Mucosa of stomach (tissue), 1 donor: Measurements from ENCODE around the gene FZD4.
A peak's percentile ranks its signal among the peaks of the same experiment; 100 is the strongest.
"Not testable (repeated sequence)": the region's sequence is repeated elsewhere in the genome, so short reads cannot be mapped to it uniquely, and the experiment has no call there.

ENCODE experiments used
- H3K27me3 ChIP-seq: one replicate; pipeline ENCODE4 v1.7.0; 2013; ENCODE audit warnings: mild to moderate bottlenecking, low read length; ENCODE audit not compliant: control insufficient read depth, insufficient read depth
- H3K36me3 ChIP-seq: one replicate; pipeline ENCODE4 v1.7.0; 2013; ENCODE audit warnings: low read length; ENCODE audit not compliant: control insufficient read depth, insufficient read depth
- H3K4me1 ChIP-seq: one replicate; pipeline ENCODE4 v1.7.0; 2013; ENCODE audit warnings: mild to moderate bottlenecking, low read length; ENCODE audit not compliant: control insufficient read depth, insufficient read depth
- H3K4me3 ChIP-seq: one replicate; pipeline ENCODE4 v1.7.0; 2013; ENCODE audit warnings: low read length
- H3K9ac ChIP-seq: one replicate; pipeline ENCODE4 v1.7.0; 2013; ENCODE audit warnings: mild to moderate bottlenecking, low read length, moderate library complexity
- H3K9me3 ChIP-seq: one replicate; pipeline ENCODE4 v1.7.0; 2013; ENCODE audit warnings: mild to moderate bottlenecking, low read length, moderate library complexity; ENCODE audit not compliant: control insufficient read depth
- donor health status: Pancreatic carcinoma.

The FZD4 gene

DNA sequence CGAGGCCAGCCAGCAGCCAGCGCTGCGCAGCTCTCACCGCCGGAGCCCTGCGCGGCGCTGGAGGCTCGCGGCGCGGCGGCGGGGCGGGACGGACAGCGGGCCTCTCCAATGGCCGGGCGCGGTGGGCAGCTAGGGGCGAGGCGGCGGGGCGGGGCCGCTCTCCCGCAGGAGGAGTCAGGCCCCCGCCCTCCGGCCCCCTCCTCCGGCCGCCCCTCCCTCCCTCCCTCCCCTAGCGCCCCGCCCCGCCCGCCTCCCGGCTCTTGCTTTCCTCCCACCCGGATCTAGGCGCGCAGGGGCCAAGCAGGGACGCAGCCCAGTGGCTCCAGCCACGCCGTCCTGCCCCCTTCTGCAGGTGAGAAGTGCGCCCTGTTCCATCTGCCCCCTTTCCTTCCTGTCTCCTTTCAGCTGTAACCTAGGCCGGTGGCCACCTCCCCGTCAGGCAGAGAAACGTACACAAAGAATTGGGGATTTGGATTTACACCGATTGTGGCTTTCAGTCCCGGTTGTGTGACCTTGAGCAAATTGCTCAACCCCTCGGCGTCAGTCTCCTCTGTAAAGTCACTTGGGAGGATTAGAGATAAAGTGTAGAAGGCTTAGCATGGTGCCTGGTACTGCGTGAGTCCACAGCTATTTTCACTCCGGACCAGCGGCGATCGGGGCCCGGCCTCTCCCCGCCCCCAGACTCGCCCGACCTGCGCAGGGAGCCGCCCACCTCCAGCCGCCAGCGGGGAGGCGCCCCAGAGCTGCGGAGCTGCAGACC lies at the start of gene FZD4:
Gene FZD4, minus strand, starts transcription at position 35 of the 760 bp plus-strand sequence. CDS start 310 bp downstream, outside the sequence.
- H3K9me3 ChIP-seq = no peaks in the 10 kb centered on the region
- H3K4me1 ChIP-seq = peaks cover 9% of the 10 kb centered on the region
- H3K9ac ChIP-seq = peak within 1 kb of the TSS; percentile 71
- peak within 1 kb of the TSS; percentile 60 for H3K4me3 ChIP-seq
- no peaks in the 10 kb centered on the region for H3K36me3 ChIP-seq
- H3K27me3 ChIP-seq = no peaks in the 10 kb centered on the region

DNA sequence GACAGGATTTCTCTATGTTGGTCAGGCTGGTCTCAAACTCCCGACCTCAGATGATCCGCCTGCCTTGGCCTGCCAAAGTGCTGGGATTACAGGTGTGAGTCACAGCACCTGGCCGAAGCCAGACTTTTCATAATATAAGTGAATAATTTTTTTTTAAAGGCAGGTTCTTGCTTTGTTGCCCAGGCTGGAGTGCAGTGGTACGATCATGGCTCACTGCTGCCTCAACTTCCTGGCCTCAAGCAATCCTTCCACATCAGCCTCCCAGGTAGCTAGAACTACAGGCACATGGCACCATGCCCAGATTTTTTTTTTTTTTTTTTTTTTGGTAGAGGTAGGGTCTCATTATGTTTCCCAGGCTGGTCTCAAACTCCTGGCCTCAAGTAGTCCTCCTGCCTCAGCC lies 49.1 kb upstream of the FZD4 start:
- not testable (repeated sequence) for H3K27me3 ChIP-seq, H3K9ac ChIP-seq, H3K4me1 ChIP-seq, H3K9me3 ChIP-seq, H3K36me3 ChIP-seq, H3K4me3 ChIP-seq

DNA sequence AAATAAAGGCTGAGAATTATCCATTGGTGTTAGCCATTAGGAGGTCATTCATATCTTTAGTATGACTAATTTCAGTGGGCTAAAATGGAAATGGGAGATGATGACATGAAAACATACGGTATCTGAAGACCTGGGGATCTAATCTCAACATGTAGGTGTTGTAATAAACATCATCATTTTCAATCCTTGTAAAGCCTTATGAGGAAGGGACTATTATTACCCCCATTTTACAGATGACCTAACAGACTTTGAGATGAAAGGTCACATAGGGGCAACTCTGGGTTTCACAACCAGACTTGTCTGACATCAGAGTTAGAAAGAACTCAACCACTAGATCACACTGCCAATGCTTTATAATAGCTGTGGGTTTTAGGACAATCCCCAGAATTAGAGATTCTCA lies 47.7 kb upstream of the FZD4 start:
- Histone ChIP-seq H3K4me3 (no peak overlapping the region), H3K36me3 (no peaks in the 10 kb centered on the region), H3K4me1 (peaks cover 6% of the 10 kb centered on the region), H3K9ac (no peak overlapping the region), H3K9me3 (no peaks in the 10 kb centered on the region), H3K27me3 (no peaks in the 10 kb centered on the region)

DNA sequence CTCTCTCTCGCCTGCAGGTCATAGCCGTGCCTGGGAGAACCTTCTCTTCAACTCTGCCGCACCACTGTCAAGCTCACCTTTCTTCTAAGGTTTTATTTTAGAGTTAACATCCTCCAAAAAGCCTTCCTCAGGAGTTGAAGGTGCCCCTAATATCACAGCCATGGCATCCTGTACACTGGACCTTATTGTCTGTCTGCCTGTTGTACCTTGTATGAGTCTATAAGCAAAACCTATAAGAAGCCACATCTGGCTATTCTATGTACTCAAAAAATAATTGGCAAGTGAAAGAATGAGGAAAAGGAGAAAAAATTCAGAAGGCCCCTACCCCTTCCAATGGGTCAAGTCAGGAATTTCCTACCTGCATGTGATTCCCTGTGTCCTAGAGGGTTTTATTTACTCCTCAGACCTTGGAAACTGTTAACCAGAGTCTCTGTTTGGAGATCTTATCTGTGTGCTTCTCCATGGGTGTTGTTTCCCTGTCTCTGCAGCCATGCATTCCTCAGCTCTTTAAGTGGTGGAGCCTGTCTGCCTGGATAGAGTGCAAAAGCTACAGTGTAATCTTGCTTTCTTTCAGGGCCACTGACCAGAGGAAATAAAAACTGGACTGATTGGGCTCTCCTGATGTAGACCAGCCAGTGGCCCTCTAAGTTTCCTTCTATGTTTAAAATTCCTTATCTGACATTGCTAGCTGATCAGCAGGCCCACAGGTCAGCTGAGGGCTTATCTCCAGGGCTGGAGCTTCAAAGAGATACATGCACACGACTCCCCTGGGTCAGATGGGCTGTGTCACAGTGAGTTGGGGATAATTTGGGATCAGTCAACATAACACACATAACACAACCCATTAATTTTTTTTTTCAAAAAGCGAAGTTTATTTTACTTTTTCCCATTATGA lies 44.9 kb upstream of the FZD4 start:
- no peaks in the 10 kb centered on the region for H3K27me3 ChIP-seq
- no peaks in the 10 kb centered on the region for H3K36me3 ChIP-seq
- H3K9me3 ChIP-seq = no peaks in the 10 kb centered on the region
- H3K9ac ChIP-seq = no peak overlapping the region
- no peak overlapping the region for H3K4me3 ChIP-seq
- peaks cover 6% of the 10 kb centered on the region for H3K4me1 ChIP-seq

DNA sequence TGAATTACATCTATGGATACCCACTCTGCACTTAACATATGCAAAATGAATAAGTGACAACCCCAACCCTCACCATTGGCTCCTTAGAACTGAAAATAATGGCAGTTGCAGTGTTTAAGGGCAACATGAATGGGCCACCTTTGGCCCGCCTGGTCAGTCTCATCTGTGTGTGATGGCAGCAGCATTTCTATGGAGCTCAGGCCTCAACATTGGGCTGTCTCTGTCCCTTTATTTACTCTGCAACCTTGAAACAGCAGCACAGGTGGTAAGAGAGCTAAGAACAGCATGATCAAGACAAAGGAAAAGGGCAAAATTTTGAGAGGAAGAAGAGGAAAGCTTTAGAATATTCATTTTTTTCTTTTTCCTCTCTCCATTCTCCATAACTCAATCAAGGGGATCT lies 44.2 kb upstream of the FZD4 start:
- no peaks in the 10 kb centered on the region for H3K27me3 ChIP-seq
- H3K9me3 ChIP-seq = no peaks in the 10 kb centered on the region
- H3K4me1 ChIP-seq = peaks cover 6% of the 10 kb centered on the region
- no peak overlapping the region for H3K9ac ChIP-seq
- no peaks in the 10 kb centered on the region for H3K36me3 ChIP-seq
- H3K4me3 ChIP-seq = no peak overlapping the region

DNA sequence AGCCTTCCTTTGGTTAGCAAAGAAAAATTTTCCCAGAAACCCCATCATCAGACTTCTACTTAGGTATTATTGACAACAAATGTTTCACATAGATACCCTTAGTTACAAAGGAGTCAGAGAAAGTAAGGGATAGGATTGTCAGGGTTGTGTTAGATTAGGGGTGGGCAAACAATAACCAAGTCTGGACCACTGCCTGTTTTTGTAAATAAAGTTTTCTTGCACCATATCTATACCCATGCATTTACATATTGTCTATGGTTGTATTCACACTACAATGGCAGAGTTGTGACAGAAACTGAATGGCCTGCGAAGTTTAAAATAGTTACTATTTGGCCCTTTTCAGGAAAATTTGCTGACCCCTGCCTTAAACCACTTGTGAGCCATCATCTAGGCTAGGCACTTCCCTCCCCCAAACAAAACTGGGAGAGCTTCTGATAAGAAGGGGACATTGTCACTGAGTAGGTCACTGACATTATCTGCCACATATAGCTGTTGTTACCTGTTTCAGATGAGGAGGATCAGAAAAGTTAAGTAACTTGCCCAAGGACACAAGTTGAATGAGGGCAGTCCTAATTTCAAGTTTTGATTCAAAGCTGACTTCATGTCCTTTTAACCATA lies 41.9 kb upstream of the FZD4 start:
- Histone ChIP-seq H3K9ac (no peak overlapping the region), H3K4me1 (peaks cover 6% of the 10 kb centered on the region), H3K36me3 (no peaks in the 10 kb centered on the region), H3K27me3 (no peaks in the 10 kb centered on the region), H3K4me3 (no peak overlapping the region), H3K9me3 (no peaks in the 10 kb centered on the region)

DNA sequence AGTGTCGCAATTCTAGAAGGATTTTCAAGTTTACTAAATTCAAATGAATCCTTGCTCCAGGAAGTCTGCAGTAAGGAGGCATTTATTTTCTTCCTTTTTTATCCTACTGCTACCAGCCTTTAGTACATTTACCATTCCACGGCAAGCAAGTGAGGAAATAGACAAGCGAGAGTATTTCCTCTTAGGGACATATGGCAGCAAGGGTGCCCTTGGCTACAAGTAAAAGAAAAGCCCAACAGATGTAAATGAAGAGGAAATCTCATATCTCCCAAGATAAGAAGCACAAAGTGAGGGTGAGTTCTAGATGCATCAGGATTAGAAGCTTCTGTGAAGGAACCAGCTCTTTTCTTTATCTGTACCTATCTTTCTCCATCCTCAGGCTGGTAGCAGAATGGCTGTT lies 37.8 kb upstream of the FZD4 start:
- no peaks in the 10 kb centered on the region for H3K9me3 ChIP-seq
- no peak overlapping the region for H3K4me3 ChIP-seq
- no peaks in the 10 kb centered on the region for H3K36me3 ChIP-seq
- no peak overlapping the region for H3K9ac ChIP-seq
- H3K4me1 ChIP-seq = no peaks in the 10 kb centered on the region
- no peaks in the 10 kb centered on the region for H3K27me3 ChIP-seq

DNA sequence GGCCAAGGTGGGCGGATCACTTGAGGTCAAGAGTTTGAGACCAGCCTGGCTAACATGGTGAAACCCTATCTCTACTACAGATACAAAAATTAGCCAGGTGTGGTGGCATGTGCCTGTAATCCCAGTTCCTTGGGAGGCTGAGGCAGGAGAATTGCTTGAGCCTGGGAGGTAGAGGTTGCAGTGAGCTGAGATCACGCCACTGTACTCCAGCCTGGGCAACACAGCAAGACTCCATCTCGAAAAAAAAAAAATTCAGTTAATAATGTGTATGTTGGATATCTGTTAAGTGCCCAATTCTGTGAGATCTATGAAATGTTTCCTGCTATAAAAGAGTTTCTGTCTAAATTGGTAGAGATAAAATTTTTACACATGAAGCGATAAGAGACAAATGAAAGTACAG lies 37.1 kb upstream of the FZD4 start:
- H3K4me1 ChIP-seq, H3K9me3 ChIP-seq, H3K4me3 ChIP-seq, H3K27me3 ChIP-seq, H3K9ac ChIP-seq, H3K36me3 ChIP-seq: not testable (repeated sequence)

DNA sequence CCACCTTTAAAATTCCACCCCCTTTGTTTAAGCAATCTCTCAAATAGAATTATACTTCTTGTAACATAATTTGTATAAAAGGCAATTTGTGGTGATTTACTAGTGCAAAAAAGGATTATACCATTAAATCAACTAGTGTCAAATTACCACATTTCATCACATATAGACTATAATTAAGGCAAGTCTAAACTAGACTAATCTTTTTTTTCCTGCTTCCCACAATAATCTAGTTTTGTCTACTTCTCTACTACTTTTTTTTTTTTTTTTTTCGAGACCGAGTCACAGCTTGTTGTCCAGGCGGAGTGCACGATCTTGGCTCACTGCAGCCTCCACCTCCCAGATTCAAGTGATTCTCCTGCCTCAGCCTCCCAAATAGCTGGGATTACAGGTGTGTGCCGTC lies 36.1 kb upstream of the FZD4 start:
- Histone ChIP-seq H3K4me3 (no peak overlapping the region), H3K27me3 (no peaks in the 10 kb centered on the region), H3K4me1 (no peaks in the 10 kb centered on the region), H3K36me3 (no peaks in the 10 kb centered on the region), H3K9ac (no peak overlapping the region), H3K9me3 (no peaks in the 10 kb centered on the region)

DNA sequence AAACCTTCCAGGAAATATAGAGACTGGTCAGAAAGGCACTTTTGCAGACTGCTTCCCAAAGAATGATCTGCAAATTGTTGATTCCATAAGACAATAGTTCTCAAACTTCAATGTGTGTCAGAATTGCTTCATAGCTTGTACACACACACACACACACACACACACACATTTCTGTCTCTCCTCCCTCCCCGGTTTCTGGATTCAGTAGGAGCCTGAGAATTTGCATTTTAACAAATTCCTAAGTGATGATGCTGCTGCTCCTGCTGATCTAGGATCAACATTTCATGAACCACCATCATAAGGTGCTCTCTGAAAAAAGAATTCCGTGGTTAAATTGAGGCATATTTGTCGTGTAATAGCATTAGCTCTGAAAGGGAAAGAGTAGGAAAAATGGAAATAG lies 35.3 kb upstream of the FZD4 start:
- Histone ChIP-seq H3K36me3 (no peaks in the 10 kb centered on the region), H3K4me1 (no peaks in the 10 kb centered on the region), H3K4me3 (no peak overlapping the region), H3K9me3 (no peaks in the 10 kb centered on the region), H3K27me3 (no peaks in the 10 kb centered on the region), H3K9ac (no peak overlapping the region)

DNA sequence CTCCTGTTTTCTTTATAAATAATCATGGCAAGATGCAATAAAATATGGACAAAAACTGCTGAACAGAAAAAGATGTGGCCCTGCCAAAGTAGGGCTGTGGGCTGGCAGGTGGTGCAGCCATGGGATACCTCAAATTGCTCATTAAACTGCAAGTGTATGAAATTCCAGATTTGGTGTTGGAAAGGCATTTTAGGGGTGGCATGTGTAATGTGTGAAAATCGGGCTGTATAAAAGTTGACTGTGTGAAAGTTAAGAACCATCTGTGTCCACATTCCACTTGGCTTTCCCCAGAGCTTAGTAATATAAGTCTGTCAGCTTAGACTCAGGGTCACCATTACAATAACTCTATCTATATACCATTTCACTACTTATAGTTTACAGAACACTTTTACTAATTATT lies 34.8 kb upstream of the FZD4 start:
- H3K9me3 ChIP-seq = no peaks in the 10 kb centered on the region
- no peaks in the 10 kb centered on the region for H3K36me3 ChIP-seq
- H3K4me1 ChIP-seq = no peaks in the 10 kb centered on the region
- no peak overlapping the region for H3K9ac ChIP-seq
- no peak overlapping the region for H3K4me3 ChIP-seq
- H3K27me3 ChIP-seq = no peaks in the 10 kb centered on the region

DNA sequence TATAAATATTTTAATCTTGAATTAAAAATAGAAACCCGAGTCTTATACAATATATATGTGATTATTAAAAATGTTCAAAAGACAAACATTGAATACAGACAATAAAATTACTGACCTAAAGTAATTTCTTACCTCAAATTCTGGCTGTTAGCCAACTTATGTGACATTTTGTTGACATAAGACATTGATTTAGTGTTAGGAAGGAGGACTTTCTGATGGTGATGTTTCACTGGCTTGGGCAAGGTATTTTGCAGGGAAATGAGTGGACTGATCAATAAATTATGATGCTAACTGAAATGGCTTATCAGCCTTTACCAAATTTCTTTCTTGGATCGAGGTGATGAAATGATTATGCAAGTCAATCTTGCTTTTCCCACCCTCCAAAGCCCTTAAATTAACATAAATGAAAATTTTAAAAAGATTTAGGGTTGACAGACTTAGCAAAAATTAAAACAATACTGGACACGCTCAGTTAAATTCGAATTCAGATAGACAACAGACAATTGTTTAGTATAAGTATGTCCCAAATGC lies 33.2 kb upstream of the FZD4 start:
- Histone ChIP-seq H3K9me3 (no peaks in the 10 kb centered on the region), H3K4me3 (no peak overlapping the region)

More for the DNA sequence above, 33.2 kb upstream of the FZD4 start:
- Histone ChIP-seq H3K36me3 (no peaks in the 10 kb centered on the region), H3K9ac (no peak overlapping the region), H3K27me3 (no peaks in the 10 kb centered on the region), H3K4me1 (no peaks in the 10 kb centered on the region)
